Karpas-422 (cell line): Measurements from ENCODE around the gene ZIC4. TPM values are rescaled to one million over a fixed set of nuclear protein-coding genes. Genes with fewer than 3 reads are reported as not detected.

Source experiments
- DNase-seq: peaks from one replicate; pipeline ENCODE4 v3.0.0-alpha.2; 2015
- H2AFZ ChIP-seq: fragments of 200-600 bp; sonication (generic); 2 replicates; pipeline ENCODE4 v1.6.1; 2014; ENCODE audit warnings: antibody characterized with exemption, low read length, mixed read lengths
- H3K27ac ChIP-seq: fragments of 200-600 bp; sonication (generic); 2 replicates; pipeline ENCODE4 v1.5.1; 2014; ENCODE audit warnings: mild to moderate bottlenecking, low read length, moderate library complexity
- H3K27me3 ChIP-seq: fragments of 200-600 bp; sonication (generic); 2 replicates; pipeline ENCODE4 v1.6.1; 2014; ENCODE audit warnings: low read length, mixed read lengths
- H3K36me3 ChIP-seq: fragments of 200-600 bp; sonication (generic); 2 replicates; pipeline ENCODE4 v1.6.1; 2014; ENCODE audit warnings: low read length, mixed read lengths; ENCODE audit not compliant: insufficient read depth
- H3K4me1 ChIP-seq: fragments of 200-600 bp; sonication (generic); 2 replicates; pipeline ENCODE4 v1.6.1; 2014; ENCODE audit warnings: mild to moderate bottlenecking, low read length, mixed read lengths
- H3K4me2 ChIP-seq: fragments of 200-600 bp; sonication (generic); 2 replicates; pipeline ENCODE4 v1.6.1; 2014; ENCODE audit warnings: low read length, low read depth, mild to moderate bottlenecking; ENCODE audit not compliant: poor library complexity, severe bottlenecking
- H3K4me3 ChIP-seq: fragments of 200-600 bp; sonication (generic); 2 replicates; pipeline ENCODE4 v1.5.1; 2014; ENCODE audit warnings: mild to moderate bottlenecking, antibody characterized with exemption, low read length, mixed read lengths
- H3K79me2 ChIP-seq: fragments of 200-600 bp; sonication (generic); 2 replicates; pipeline ENCODE4 v1.6.1; 2014; ENCODE audit warnings: mild to moderate bottlenecking, low read length, mixed read lengths
- H3K9ac ChIP-seq: fragments of 200-600 bp; sonication (generic); 2 replicates; pipeline ENCODE4 v1.6.0; 2014; ENCODE audit warnings: low read length
- H3K9me2 ChIP-seq: fragments of 200-600 bp; sonication (generic), shearing (Covaris generic); replicated peaks from 2 replicates; pipeline ENCODE4 v1.6.0; 2014; ENCODE audit warnings: mild to moderate bottlenecking, low read length, moderate library complexity; ENCODE audit not compliant: insufficient read depth
- H3K9me3 ChIP-seq: fragments of 300-700, 200-600 bp; sonication (generic); 2 replicates; pipeline ENCODE4 v1.6.1; 2014; ENCODE audit warnings: low read length, mixed read lengths
- H4K20me1 ChIP-seq: fragments of 200-600 bp; sonication (generic); 2 replicates; pipeline ENCODE4 v1.6.1; 2014; ENCODE audit warnings: mild to moderate bottlenecking, antibody characterized with exemption, low read length, low read depth; ENCODE audit not compliant: insufficient read depth
- total RNA-seq: library from RNA; depleted of rRNA; stranded (reverse); fragments of >200 nt; shearing (Covaris generic); gene quantifications from 2 replicates; pipeline ENCODE4 v1.2.3, GENCODE V29; 2014; ENCODE audit warnings: low replicate concordance

The ZIC4 gene
- total RNA-seq, 1 experiment from 2014 or later: not detected

DNA sequence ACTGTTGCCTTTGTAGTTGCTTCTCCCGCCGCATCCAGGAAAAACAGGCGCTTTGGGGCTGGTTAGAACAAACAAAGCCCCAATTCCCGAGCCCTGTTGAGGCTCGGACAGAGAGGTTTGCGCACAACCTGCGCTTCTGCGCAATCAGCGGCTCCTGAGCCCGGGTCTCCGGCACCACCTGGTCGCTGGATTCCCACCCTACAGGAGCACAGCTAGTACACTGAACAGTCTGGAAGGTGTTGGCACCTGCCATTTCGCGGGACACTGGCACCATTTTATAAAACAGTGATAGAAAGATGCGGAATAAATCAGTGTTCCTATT lies 13.8 kb downstream of the ZIC4 start:
- Histone ChIP-seq H3K27me3 (no peaks in the 10 kb centered on the region), H3K9ac (no peak overlapping the region), H3K9me3 (peaks cover 10% of the 10 kb centered on the region), H3K4me1 (no peaks in the 10 kb centered on the region), H4K20me1 (no peaks in the 10 kb centered on the region), H3K36me3 (no peaks in the 10 kb centered on the region), H3K79me2 (no peaks in the 10 kb centered on the region), H3K4me3 (no peak overlapping the region), H3K4me2 (no peak overlapping the region), H3K9me2 (no peaks in the 10 kb centered on the region), H3K27ac (no peak overlapping the region), H2AFZ (no peak overlapping the region)
- DNase-seq: no peak

DNA sequence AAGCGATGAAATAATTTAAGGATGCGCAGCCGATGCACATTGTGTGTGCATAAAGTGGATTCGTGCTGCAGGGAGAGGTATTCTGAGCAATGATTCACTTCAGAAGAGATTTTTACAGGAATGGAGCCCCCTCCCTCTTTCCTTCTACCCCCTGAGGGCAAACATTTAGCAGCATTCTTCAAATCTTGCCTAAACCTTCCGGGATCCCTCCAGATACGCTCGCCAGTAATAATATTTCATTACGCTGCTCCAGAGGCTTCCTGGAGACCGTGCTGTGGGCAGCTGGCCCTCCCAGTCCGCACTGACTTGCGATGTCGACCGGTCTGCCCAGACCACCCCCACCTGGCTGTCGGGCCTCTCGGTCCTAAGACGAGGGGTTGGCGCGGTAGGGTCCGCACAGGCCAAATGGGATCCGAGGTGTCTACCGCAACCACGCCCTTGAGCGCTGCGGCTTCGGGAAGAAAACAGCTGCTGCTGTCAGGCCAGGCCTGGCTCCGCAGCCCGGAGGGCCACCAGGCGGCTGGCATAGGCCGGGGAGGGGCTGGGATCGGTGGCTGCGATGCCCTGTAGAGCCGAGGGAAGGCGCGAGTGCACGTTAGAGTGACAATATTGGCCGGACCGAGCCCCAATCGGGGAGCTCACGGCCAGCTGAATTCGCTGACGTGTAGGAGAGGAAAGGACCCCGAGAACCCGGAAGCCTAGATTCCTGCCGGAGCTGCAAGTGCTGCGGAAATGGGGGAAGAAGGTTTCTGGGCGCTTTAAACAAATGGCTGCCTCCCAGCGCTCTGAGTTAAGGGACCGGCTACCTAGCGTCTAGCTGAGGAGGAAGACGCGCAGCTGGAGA lies 14.3 kb downstream of the ZIC4 start:
- Histone ChIP-seq H3K27me3 (no peaks in the 10 kb centered on the region), H3K79me2 (no peaks in the 10 kb centered on the region), H3K4me2 (no peak overlapping the region), H2AFZ (no peak overlapping the region), H3K36me3 (no peaks in the 10 kb centered on the region), H4K20me1 (no peaks in the 10 kb centered on the region), H3K4me3 (no peak overlapping the region), H3K27ac (no peak overlapping the region), H3K9me3 (peaks cover 10% of the 10 kb centered on the region), H3K4me1 (no peaks in the 10 kb centered on the region), H3K9ac (no peak overlapping the region), H3K9me2 (no peaks in the 10 kb centered on the region)
- no peak for DNase-seq

DNA sequence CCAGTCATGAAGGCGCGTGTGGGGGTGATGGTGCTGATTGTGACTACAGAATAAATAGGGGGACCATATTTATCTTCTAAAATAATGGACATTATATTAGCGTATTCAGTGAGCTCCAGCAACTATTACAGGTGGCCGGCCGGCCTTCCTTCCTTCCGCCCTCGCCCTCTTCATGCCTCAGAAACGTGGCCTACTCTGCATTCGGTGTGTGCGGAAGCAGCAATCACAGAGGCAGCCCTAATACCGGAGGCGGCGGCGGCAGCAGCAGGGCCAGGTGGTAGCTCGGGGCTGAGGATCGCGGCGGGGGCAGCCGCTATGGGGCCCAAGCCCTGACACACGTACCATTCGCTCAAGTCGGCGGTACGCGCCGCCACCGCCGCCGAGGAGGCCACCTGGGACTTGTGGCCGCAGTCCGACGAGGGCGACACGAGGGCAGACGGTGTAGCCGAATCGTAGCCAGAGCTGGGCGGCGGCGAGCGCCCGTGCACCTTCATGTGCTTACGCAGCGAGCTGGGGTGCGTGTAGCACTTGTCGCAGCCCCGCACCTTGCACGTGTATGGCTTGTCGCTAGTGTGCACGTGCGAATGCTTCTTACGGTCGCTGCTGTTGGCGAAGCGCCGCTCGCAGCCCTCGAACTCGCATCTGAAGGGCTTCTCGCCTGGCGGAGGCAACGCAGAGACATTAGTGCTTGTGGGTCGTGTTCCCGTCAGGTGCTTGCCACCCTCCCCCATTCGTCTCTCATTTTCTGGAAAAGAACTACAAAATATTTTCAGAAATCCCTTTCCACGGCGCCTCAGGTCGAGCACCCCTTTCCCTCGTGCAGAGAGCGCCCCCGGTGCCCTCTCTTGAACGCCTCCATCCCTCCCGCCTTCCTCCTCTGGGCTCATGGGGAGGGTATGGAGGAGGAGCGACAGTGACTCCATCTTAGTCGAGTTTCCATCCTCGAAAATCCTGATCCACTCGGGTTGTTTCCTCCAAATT lies 15.5 kb downstream of the ZIC4 start:
- Histone ChIP-seq H3K9me3 (peaks cover 9% of the 10 kb centered on the region), H3K27me3 (no peaks in the 10 kb centered on the region), H3K9me2 (no peaks in the 10 kb centered on the region), H3K9ac (no peak overlapping the region), H3K36me3 (no peaks in the 10 kb centered on the region), H4K20me1 (no peaks in the 10 kb centered on the region), H3K4me3 (no peak overlapping the region), H3K4me2 (no peak overlapping the region), H3K4me1 (no peaks in the 10 kb centered on the region), H3K27ac (no peak overlapping the region), H2AFZ (no peak overlapping the region), H3K79me2 (no peaks in the 10 kb centered on the region)
- no peak for DNase-seq

DNA sequence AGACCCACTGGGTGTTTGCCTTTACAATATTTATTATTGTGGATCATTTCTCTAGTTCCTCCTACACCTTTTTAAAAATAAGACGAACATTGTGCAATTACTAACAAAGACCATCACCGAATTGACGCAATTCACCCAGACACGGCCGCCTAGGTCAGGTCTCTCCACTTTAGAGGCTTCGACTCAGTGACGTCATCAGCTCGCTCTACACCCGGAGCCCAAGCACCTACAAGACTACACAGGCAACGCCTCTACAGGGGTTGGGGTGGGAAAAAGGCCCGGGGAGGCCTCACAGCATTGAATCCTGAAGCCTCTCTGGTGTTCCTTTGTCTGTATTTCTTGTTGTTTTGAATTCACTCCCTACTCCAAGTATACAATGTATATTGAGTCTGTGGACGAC lies 16.6 kb downstream of the ZIC4 start:
- no peaks in the 10 kb centered on the region for H3K9me2 ChIP-seq
- H4K20me1 ChIP-seq: no peaks in the 10 kb centered on the region
- no peak for DNase-seq
- H3K27me3 ChIP-seq: no peaks in the 10 kb centered on the region
- no peak overlapping the region for H3K4me2 ChIP-seq
- no peak overlapping the region for H3K27ac ChIP-seq
- H3K79me2 ChIP-seq: no peaks in the 10 kb centered on the region
- no peak overlapping the region for H2AFZ ChIP-seq
- peaks cover 1% of the 10 kb centered on the region; the same call in 1 of the 2 replicates for H3K9me3 ChIP-seq
- H3K36me3 ChIP-seq: no peaks in the 10 kb centered on the region
- H3K9ac ChIP-seq: no peak overlapping the region
- no peaks in the 10 kb centered on the region for H3K4me1 ChIP-seq
- no peak overlapping the region for H3K4me3 ChIP-seq

DNA sequence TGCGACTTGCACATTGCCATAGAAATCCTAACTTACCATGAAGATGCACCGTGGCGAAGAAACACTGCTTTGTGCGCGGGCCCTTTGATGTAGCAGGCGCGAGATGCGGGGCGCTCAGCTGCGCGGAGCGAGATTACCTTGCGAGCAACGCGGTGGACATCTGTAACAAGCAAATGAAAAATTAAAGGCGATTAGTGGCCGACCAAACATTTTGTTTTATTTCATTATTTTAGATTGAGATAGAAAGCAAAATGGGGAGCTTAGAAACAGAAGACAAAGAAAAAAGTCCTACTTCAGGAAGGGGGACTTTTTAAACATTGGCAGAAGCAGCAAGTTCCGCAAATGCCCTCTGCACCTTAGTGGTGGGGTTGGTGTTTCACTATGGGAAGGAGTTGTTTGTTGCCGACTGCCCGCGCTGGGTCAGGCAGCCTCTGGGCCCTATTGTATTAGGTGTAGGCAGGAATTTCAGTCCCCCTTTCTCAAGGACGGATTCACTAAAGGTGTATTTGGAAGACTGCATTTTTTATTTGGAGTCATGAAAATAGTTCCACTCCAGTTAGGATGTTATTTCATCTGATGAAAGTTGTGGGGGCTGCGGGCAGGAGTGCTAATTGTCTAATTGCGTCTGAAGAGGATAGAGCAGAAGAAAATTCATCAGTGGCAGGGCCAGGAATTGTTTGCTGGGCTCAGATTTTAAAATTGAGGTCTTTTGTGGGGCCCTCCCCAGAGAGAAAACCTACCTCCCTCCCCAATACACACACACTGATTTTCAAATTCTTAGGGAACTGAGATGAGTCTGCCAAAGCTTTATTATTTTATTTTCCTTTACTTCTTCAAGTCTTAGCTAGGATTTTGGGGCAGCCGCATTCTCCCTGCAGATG lies 17.4 kb downstream of the ZIC4 start:
- Histone ChIP-seq H3K9ac (no peak overlapping the region), H3K9me2 (no peaks in the 10 kb centered on the region), H3K4me2 (no peak overlapping the region), H4K20me1 (no peaks in the 10 kb centered on the region), H2AFZ (no peak overlapping the region), H3K27me3 (no peaks in the 10 kb centered on the region), H3K9me3 (no peaks in the 10 kb centered on the region; the same call in 1 of the 2 replicates), H3K36me3 (no peaks in the 10 kb centered on the region), H3K4me3 (no peak overlapping the region), H3K4me1 (no peaks in the 10 kb centered on the region), H3K79me2 (no peaks in the 10 kb centered on the region), H3K27ac (no peak overlapping the region)
- no peak for DNase-seq

DNA sequence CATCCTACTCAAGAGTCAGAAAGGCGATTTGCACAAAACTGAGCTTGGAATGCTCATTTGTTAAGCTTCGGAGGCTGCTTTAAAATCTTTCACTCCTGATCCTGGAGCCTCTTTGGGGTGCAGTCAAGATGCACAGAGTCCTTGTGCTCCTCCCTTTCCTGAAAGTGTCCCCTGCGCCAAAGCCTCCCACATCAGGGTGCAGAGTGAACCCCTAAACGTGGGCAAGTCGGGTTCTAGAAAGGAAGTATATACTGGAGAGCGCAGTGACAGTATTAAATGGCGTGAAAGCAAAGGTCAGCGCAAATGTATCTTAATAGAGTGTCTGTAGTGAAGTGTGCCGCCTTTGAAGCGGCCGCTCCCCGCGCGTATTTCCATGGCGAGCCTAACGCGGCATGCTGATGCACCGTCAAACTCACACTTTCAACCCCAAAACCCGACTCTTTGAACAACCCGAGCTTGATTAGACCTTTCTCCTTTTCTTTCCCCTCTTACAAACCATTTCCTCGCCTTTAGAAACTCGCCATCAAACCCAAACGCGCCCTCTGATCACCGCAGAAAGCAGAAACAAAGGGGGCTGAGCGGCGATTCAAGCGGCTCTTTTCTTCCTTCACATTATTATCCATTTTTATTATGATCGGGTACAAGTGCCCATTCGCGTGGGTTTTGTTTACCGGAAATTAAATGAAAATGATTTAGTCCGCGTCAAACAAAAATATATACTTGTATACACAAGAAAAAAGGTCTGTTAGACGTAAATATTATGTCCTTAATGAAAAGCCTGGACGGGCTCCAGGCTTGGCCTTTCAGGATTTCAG lies 18.3 kb downstream of the ZIC4 start:
- H3K27me3 ChIP-seq: no peaks in the 10 kb centered on the region

DNA sequence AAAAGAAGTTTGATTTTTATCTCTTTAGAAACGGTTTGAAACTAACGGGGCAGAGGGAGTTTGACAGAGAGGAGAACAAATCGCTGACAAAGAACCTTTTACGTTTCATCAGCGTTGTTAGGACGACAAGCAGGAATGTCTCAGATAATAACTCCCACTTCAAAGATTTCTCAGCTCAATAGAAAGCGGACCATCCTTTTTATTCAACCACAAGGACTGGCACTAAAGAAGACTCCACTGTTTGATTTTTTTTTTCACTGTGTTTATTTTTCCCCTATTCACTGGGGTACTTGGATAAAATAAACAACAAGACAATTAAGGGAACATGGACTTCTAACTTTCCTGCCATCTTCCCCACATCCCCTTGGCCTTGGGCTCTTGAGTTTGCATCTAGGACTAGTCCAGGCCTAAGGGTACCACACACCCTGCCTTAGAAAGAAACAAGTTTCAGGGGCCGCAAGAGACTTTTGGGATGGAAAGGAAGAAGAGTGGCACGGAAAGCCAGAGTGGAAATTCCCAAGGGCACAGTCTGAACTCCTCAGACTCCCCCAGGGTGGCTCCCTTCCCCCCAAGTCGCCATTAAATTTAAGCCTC lies 19.0 kb downstream of the ZIC4 start:
- no peak overlapping the region for H3K9ac ChIP-seq

More for the DNA sequence above, 18.3 kb downstream of the ZIC4 start:
- Histone ChIP-seq H3K36me3 (no peaks in the 10 kb centered on the region), H4K20me1 (no peaks in the 10 kb centered on the region), H3K27ac (no peak overlapping the region), H3K4me3 (no peak overlapping the region), H3K79me2 (no peaks in the 10 kb centered on the region), H3K4me1 (no peaks in the 10 kb centered on the region), H2AFZ (no peak overlapping the region), H3K9me2 (no peaks in the 10 kb centered on the region), H3K4me2 (no peak overlapping the region), H3K9me3 (no peaks in the 10 kb centered on the region; the same call in 1 of the 2 replicates), H3K9ac (no peak overlapping the region)
- DNase-seq: no peak

More for the DNA sequence above, 19.0 kb downstream of the ZIC4 start:
- no peak overlapping the region for H2AFZ ChIP-seq
- no peaks in the 10 kb centered on the region for H3K27me3 ChIP-seq
- H3K4me1 ChIP-seq: no peaks in the 10 kb centered on the region
- no peaks in the 10 kb centered on the region for H3K36me3 ChIP-seq
- no peaks in the 10 kb centered on the region for H4K20me1 ChIP-seq
- H3K9me3 ChIP-seq: no peaks in the 10 kb centered on the region; the same call in 1 of the 2 replicates
- no peaks in the 10 kb centered on the region for H3K79me2 ChIP-seq
- no peak overlapping the region for H3K27ac ChIP-seq
- H3K9me2 ChIP-seq: no peaks in the 10 kb centered on the region
- H3K4me3 ChIP-seq: no peak overlapping the region
- no peak overlapping the region for H3K4me2 ChIP-seq
- no peak for DNase-seq
